Measurements from ENCODE around the gene SARS1. TPM values are rescaled to one million over a fixed set of nuclear protein-coding genes. Genes with fewer than 3 reads are reported as not detected.

The SARS1 gene
- total RNA-seq, 1 donor from 2014 or later = 96.0 TPM

GRCh38 chr1:109228167-109228566 is 14.4 kb downstream of the SARS1 start:
- no peak for DNase-seq

DNA sequence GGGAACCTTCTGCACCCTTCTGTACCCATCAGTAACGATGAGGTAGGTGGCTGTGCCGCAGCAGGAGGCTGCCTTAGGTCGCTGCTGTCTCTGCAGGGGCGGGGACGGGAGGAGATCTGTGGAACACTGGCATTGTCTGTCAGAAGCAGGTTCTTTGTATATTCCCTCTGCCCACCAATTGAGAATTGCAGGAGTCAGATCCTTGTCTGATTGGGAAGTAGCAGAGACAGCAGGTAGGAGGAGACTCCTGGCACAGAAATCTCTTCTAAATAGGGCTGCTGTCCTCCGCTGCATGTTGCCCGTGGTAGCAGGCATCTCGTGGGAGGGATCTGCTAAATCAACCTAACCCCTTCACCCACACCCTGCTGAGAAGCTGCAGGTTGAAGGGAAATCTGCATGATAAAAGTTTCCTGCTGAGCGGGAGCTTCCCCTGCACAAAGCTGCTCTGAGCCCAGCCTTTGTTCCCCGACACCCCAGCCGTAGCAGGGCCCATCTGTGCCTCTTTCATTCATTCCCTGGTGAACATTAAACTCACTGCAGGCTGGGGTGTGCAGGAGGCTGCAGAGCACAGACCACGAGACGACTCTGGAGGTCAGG is 15.9 kb downstream of the SARS1 start:
- DNase-seq = no peak

GRCh38 chr1:109231066-109231465 is 17.3 kb downstream of the SARS1 start:
- DNase-seq = no peak

GRCh38 chr1:109235137-109235536 is 21.4 kb downstream of the SARS1 start:
- no peak for DNase-seq

GRCh38 chr1:109237512-109237911 is 23.8 kb downstream of the SARS1 start:
- no peak for DNase-seq

GRCh38 chr1:109238382-109238781 is 24.7 kb downstream of the SARS1 start:
- DNase-seq = no peak

- DNase-seq = no peak
These were observed 25.3 kb downstream of the SARS1 start for GRCh38 chr1:109239047-109239408.

DNA sequence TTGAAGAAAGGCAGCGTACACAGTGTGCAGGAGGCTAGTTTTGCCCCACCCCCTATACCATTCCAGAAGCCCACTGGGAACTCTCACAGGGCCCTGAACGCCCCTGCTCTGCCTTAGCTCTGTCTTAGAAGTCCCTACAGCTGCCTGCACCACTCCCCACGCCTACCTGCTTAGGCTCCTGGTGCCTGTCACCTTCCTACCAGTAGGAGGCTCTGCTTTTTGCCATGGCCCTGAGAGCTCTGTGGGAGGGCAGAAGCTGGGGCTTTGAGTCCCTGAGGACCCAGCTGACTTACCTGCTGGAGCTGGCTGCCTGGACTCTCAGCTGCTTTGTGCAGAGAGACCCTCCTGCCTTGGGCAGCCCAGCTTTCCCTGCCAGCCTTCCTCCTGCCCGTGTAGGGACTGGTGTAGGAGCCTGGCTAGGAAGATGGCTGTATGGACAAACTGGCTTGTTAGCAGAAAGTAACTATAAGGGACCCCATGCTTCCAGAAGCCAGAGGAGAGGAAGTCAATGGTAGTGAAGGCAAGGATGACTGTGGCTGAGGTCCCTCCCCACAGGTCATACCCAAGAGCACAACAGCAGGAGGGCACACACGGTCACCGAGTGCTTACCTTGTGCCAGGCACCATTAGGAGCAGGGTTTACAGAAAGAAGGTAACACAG is 25.8 kb downstream of the SARS1 start:
- DNase-seq = no peak

- DNase-seq = peak; percentile 50
These were observed 26.7 kb downstream of the SARS1 start for GRCh38 chr1:109240158-109241152.

GRCh38 chr1:109241344-109241743 is 27.6 kb downstream of the SARS1 start:
- DNase-seq = no peak

GRCh38 chr1:109241841-109242345 is 28.2 kb downstream of the SARS1 start:
- no peak for DNase-seq

DNA sequence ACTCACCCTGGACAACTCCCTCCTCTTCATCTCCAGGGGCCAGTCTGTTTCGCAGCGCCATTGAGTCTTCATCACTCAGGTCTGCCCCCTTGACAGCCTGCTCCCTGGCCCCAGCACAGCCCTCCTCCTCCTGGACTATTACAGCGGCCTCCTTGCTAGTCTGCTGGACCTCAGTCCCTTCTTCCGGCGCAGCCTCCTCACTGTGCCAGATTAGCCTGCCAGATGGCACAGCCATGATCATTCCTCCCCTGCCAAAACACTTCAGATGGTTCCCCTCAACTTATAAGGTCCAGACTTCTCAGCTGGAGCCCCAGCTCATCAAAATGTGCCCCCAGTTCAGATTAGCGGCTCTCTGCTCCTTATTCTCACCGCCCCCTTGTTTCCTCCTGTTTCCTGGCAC is 28.7 kb downstream of the SARS1 start:
- no peak for DNase-seq

DNA sequence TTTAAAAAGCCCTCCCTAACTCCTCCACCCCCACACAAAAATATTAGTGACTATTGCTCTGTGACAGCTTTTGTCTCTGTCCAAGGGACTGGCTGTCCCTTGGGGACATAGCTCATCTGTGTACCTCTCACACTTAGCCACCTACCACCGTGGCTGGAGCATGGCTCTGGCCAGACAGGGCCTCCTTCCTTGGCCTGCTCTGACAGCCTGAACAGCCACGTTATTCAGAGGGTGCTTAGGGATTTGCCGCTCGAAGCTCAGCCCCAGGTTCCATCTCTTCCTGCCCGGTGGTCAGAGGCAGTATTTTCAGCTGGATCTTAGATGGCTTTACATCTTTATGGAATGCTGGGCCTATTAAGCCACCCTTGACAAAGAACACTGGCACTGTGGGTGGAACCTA is 29.5 kb downstream of the SARS1 start:
- no peak for DNase-seq

DNA sequence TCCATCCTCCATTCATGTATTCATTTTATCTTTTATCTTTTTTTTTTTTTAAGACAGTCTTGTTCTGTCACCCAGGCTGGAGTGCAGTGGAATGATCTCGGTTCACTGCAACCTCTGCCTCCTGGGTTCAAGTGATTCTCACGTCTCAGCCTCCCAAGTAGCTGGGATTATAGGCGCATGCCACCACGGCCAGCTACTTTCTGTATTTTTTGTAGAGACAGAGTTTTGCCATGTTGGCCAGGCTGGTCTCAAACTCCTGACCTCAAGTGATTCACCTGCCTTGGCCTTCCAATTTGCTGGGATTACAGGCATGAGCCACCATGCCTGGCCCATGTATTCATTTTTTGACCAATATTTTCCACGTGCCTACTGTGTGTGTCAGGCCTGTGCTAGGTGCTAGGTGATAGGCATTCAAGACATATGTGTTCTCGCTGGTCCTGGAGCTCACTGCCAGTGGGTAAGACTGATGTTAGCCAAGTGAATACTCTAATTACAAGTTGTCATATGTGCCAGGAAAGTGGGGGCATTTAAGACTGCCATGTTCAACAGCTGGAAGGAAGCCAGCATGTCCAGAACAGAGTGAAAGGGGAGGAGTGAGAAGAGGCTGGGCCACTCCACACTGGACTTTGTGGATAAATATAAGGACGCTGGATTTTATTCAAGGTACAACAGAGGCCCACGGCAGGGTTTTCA is 30.3 kb downstream of the SARS1 start:
- DNase-seq = no peak

DNA sequence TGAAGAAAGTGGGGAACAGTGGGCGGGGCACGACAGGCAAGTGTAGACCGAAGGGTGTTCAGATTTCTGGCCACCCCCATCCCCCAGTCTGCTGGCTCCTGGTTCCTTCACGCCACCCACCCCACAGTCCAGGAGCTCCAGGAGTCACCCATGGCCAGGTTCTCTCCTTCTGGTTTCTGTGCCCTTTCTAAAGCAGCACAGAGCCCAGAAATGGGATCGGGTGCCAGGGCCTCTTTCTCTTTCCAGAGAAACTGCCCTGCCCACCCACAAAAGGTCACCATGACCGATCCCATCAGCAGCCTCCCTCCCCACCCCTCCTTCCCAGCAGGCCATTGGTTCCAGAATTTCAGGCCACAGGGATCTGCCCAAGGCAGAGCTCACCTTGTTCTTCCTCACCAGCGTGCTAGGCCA is 32.4 kb downstream of the SARS1 start:
- no peak for DNase-seq

GRCh38 chr1:109247401-109248365 is 34.0 kb downstream of the SARS1 start:
- no peak for DNase-seq

DNA sequence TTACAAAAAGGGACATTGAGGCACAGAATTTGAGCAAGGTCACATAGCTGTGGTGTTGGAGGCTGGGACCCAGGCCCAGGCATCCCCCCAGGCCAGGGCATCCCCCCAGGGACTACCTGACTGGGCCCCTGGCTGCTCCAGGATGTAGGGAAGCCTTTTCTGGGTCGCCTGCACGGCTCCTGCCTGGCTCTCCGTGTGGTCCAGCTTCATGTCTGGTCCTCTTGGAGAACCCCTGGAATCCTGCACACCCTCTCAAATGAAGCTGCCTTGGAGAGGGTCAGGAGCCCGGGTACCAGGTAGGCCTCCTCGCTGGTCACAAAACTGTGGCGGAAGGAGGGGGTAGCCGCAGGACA is 34.7 kb downstream of the SARS1 start:
- DNase-seq = no peak

GRCh38 chr1:109248797-109249629 is 35.3 kb downstream of the SARS1 start, which contains the start of gene CELSR2:
Gene CELSR2, plus strand, starts transcription at chr1:109249539. Its CDS starts 541 bp downstream, at chr1:109250080.
- DNase-seq = no peak

- DNase-seq = no peak
These were observed 36.1 kb downstream of the SARS1 start for GRCh38 chr1:109249654-109250401.
